ENCODE measurements around the gene KIF2A.

Gene KIF2A

DNA sequence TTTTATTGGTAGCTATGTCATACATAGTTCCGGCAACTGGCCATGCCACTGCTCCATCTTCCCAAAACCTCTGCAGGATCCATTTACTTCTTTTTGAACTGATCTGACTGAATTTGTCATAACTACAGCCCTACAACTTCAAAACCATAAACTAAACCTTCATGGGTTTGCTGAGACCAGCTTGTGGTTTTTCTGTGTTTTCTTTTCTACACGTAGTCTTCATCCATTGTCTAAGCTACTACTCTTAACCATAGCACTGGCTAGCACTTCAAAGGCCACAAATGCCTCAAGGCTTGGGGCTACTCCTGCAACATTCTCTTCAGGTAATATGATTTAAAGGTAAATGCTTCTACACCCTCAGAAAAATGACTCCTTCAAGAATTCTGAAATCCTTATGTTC is 9.0 kb upstream of the KIF2A start:
- DNase-seq: no peak

DNA sequence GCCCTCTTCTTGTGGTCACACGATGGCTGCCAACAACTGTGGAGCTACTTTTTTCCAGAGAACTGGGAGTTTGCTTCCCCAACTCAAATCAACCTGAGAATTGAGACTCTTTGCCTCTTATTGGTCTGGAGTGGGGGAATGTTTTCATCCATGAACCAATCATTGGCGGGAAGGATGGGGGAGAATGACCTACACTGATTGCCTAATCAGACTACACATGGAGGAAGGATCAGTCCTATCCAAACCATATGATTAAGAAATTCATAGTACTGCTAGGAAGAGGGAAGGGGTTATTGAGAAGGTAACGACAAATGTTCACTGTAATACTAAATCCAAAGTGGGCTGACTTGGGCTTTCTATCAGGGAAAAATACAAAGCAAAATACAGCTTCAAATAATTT is 7.9 kb upstream of the KIF2A start:
- no peak for DNase-seq

DNA sequence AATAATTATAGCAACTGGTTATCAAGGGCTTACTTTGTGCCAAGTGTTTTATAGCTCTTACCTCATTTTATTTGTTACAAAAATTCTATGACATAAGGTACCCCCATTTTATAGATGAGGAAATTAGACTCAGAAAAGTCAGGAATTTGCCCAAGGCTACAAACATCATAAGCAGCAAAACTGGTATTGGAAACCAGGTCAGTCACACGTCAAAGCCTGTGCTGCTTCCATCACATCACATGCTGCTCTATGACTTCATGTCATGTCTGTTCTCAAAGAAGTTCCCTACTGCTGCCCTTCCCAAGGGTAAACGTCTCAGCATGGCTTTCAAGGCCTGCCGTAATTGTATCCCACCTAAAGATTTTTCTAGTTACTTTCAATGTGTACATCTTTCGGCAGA is 6.9 kb upstream of the KIF2A start:
- DNase-seq: no peak

GRCh38 chr5:62299600-62299999 is 6.4 kb upstream of the KIF2A start:
- no peak for DNase-seq

DNA sequence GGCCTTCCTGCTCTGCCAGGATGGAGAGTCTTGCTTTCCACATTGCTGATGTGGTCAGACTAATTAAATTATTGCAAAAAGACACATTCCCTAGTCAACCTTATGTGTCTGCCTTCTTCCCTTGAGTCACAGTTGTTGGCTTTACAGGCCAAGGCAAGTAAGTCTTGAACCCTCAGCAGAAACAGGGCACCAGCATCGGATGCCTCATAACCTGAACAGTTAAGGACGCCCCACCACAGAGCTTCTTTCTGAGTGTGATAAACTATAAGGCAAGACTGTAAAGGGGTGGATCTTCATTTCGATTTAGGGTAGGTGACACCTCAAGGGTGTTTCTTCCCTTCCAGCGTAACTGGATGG is 670 bp upstream of the KIF2A start:
- no peak for DNase-seq

DNA sequence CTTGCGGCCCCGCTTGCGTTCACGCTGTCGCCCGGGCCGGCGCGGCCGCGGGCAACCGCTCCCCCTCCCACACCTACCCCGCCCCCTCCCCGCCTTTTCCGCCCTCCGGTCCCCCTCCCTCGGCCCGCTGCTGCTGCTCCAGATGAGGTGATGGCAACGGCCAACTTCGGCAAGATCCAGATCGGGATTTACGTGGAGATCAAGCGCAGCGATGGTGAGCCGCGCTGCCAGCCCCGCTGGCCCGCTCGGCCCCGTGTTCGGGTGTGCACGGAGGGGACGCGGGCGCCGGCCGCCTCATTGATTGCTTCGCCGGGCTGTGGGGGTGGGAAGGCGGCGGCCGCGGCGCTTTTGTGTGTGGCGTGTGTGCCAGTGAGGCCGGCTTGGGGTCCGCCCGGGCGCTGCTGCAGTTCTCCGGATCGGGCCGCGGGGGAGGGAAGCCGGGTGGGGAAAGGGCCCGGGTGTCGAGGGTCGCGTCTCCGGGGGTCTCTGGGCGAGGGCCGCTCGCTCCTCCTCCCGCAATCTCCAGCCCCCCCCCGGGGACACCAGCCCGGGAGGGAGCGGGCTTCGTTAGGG is 403 bp downstream of the KIF2A start:
- DNase-seq: peak in 1 of 2 experiments; percentile 72

GRCh38 chr5:62306896-62307689 is 1.1 kb downstream of the KIF2A start:
- DNase-seq: peak in 1 of 2 experiments; percentile 59

DNA sequence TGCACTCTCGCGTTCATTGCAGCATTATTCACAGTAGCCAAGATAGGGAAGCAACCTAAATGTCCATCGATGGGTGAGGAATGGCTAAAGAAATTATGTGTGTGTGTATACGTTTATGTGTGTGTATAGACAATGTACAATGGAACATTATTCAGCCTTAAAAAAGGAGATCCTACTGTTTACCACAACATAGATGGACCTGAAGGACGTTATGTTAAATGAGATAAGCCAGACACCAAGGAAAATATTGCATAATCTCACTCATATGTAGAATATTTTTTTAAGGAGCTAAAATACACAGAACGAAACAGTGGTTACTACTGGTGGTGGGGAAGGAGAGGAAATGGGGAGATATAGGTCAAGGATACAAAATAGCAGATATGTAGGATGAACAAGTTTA is 2.4 kb downstream of the KIF2A start:
- DNase-seq: no peak

DNA sequence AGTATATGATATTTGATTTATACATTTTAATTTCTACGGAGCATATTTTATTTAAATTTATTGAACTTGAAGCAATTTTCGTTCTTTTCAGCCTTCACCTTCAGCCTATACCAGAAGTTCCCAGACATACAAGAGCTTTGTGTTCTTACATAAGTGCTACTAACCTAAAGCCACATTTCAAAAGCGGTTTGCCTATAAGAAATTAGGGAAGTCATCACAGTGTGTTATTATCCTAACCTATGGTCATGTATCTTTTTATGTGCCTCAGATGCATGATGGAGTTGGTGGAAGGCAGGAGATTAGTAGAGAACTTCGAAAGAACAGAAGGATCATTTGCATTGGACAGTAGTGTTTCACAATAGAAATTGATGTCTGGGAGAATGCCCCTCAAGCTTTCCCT is 3.1 kb downstream of the KIF2A start:
- no peak for DNase-seq

- no peak for DNase-seq
Measured at GRCh38 chr5:62310426-62311143, 4.6 kb downstream of the KIF2A start.

DNA sequence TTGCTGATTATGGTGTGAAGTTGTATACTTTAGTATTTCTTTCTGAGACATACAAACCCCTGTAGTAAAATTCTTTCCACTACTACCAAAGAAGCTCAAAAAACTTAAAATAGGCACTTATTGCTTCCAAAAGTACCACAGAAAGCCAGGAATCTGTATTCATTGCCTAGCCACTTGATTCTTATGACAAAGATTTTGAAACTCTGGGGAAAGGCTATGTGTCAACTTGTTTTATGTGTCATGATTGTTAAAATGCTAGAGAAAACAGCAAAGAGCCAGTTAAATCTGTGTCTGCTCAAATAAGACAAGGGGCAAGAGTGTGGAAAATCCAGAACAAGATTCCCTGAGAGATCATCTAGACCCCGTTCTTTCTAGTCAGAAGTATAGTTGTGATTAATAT is 6.0 kb downstream of the KIF2A start:
- DNase-seq: no peak

DNA sequence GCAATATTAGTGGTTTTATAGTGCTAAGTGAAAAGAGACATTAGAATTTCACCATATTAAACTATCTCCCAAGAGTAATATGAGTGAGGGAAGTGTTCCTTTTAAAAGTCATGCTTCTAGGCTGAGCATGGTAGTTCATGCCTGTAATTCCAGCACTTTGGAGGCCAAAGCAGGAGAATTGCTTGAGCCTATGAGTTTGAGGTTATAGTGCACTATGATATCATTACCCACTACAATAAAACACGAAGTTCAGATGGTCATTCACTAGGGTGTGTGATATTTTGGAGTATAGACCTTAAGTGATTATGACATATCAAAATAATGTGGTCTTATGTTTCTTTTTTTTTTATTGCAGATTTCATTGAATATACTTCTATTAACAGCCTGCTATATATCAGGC is 6.7 kb downstream of the KIF2A start:
- DNase-seq: no peak

DNA sequence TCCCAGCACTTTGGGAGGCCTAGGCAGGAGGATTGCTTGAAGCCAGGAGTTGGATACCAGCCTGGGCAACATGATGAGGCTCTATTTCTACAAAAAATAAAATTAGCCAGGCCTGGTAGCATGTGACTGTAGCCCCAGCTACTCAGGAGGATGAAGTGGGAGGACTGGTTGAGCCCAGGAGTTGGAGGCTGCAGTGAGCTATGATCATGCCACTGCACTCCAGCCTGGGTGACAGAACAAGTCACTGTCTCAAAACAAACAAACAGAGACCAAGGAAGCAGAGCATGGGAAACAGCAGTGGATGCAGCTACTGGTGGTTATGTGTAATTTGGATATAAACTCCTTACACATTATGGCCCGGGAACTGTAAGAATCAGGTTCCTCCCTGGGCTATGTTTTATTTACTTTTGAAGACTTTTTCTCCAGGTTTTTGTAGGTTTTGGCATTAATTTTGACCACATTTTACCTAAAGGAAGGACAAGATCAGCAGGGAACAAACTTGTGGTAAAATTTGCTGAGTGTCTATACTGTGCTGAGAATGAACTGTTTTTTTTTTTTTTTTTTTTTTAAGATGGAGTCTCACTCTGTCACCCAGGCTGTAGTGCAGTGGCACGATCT is 8.3 kb downstream of the KIF2A start:
- DNase-seq: no peak

DNA sequence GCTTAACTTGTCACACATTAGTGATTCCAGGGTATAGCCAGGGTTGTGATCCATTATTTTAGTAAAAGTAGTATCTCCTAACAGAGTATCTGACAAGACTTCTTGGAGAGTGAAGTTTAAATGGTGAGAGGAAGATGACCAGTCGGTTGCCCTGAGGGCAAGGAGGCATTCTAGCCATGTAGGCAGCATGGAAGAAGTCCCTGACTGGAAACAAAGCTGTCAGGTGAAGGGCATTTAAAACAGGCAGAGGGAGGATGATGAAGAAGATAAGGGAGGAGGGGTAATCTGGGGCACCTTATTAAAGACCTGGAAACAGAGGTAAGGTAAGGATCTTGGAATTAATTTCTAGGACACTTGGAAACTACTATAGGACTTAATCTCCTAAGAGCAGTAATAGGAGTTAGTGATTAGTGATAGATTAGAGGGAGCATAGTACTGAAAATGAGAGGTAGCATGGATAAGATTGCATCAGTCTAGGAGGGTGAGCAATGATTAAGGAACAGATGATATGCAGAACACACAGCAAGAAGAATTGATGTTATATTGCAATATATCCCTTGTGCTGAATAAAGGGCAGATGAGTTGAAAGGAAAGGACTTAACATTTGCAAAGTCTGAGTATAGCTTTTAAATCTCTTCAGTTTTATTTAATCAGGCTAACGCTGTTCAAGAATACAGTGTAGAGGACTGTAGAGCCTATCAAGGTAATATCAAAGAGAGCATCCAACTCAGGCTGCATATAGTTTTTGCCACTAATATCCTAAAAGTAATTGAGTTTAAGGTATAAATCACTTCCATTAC is 9.6 kb downstream of the KIF2A start:
- DNase-seq: no peak

- no peak for DNase-seq
Measured at GRCh38 chr5:62316176-62316502, 10.1 kb downstream of the KIF2A start.

DNA sequence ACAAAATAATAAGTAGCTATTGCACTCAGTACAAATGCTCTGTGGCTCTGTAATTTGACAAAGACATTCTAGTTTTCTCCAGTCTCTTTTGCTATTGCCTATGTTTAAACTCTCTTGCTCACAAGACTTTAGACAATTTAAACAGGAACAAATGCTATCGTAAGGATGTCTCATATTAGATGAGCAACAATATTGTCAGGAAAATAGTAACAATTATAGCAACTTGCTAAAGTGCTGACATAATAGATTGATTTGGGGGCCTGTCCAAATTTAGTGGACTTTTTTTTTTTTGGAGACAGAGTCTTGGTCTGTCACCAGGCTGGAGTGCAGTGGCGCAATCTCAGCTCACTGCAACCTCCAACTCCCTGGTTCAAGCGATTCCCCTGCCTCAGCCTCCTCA is 11.8 kb downstream of the KIF2A start:
- no peak for DNase-seq

DNA sequence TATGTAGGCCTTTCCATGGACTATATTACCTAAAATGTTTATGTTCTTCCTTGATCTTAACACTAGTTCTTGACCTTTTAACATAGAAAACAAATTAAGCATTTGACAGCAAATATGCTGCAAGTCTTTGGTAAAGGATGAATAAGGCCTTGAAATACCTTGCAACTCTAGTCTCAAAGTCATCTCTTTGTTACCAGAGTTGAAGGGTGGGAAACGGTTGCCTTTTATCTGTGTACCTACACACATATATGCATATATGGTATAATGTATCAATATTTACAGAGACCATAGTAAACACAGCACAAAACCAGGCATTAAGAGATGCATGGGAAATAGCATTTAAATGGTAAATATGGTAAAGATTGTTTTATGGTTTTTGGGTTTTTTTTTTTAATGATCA is 16.5 kb downstream of the KIF2A start:
- no peak for DNase-seq

DNA sequence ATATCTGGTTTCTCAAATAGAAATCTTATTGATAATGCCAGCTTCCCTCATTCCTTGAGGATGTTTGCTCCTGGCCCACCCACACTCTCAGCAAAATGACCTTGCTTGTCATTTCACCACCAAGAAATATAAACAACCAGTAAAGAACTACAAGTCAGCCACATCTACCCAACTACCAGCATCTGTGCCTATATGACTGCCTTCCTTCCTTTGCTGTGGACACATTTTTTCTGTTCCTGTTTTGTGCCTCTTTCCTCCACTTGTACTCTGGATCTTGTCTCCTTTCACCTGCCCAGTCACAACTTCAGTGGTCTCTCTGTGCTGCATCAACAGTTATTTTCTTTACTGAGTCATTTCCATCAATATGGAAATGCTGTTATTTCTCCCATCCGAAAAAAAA is 20.3 kb downstream of the KIF2A start:
- no peak for DNase-seq

DNA sequence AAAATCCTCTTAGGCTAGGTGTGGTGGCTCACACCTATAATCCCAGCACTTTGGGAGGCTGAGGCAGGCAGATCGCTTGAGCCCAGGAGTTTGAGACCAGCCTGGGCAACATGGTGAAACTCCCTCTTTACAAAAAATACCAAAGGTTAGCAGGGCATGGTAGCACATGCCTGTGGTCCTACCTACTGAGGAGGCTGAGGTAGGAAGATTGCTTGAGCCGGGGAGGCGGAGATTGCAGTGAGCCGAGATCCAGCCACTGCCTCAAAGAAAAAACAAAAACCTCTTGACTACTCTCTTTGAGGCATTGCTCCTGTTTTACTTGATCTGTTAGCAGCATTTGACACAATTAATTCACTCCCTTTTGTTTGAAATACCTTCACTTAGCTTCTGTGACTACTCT is 20.7 kb downstream of the KIF2A start:
- no peak for DNase-seq

- DNase-seq: no peak
Measured at GRCh38 chr5:62327138-62328053, 21.4 kb downstream of the KIF2A start.

GRCh38 chr5:62328772-62329491 is 22.9 kb downstream of the KIF2A start:
- DNase-seq: no peak

Data from SW 1271 (cell line).